Upper lobe of left lung (tissue), 4 donors: ENCODE data around the gene RPS3A.

Experiments
- CTCF ChIP-seq, 6 experiments: fragments of 450-650 bp in 4 of 6; fragments of 200-600 bp in 2 of 6; sonication (generic) in 2 of 6; IDR thresholded peaks; one replicate each; pipeline ENCODE4 v1.5.1; 2016 to 2019; ENCODE audit warnings: antibody characterized with exemption in 6 of 6
- EP300 ChIP-seq, 4 donors: sonication (generic); formaldehyde crosslinking; IDR thresholded peaks; one replicate each; pipeline ENCODE4 v1.5.1; 2017; ENCODE audit warnings: antibody characterized with exemption in 4 of 4, control low read depth in 2 of 4
- POLR2A ChIP-seq, 4 donors: fragments of 450-650 bp; IDR thresholded peaks; one replicate each; pipeline ENCODE4 v1.5.1; 2016 to 2017; ENCODE audit warnings: antibody characterized with exemption in 4 of 4, mild to moderate bottlenecking in 2 of 4
- POLR2AphosphoS5 ChIP-seq, 2 donors: sonication (generic); formaldehyde crosslinking; IDR thresholded peaks; one replicate each; pipeline ENCODE4 v1.5.1; 2017; ENCODE audit warnings: antibody characterized with exemption in 2 of 2

GRCh38 chr4:151107063-151107462, 7.6 kb downstream of the RPS3A start:
- TF ChIP-seq EP300 (IDR thresholded peaks at IDR 0.05) (no peak), CTCF (IDR thresholded peaks at IDR 0.05) (no peak), POLR2AphosphoS5 (IDR thresholded peaks at IDR 0.05) (no peak), POLR2A (IDR thresholded peaks at IDR 0.05) (no peak)
